Lower leg skin (tissue), 4 donors: Measurements from ENCODE around the gene DUOXA1. TPM values are rescaled to one million over a fixed set of nuclear protein-coding genes. Genes with fewer than 3 reads are reported as not detected.

Source experiments
- DNase-seq, 2 donors: peaks; one replicate each; pipeline ENCODE4 v3.0.0-alpha.2; 2019; ENCODE audit warnings: low spot score in 2 of 2
- H3K4me3 ChIP-seq: fragments of 200-600 bp; sonication (generic); 2 replicates; pipeline ENCODE4 v1.5.1; 2017; ENCODE audit warnings: mild to moderate bottlenecking, low read depth; ENCODE audit not compliant: poor library complexity, severe bottlenecking
- POLR2A ChIP-seq, 2 donors: fragments of 450-650 bp; IDR thresholded peaks; one replicate each; pipeline ENCODE4 v1.6.1; 2016 to 2017; ENCODE audit warnings: antibody characterized with exemption in 2 of 2, mild to moderate bottlenecking in 1 of 2, moderate library complexity in 1 of 2
- WGBS, 2 donors: methylation state at CpG; one replicate each; pipeline ENCODE4 v1.1.5; 2018; 5-methylcytosine and 5-hydroxymethylcytosine counted together
- intact Hi-C: fragments of 100-400 bp; cut with DNase I; formaldehyde crosslinking; loops from one replicate; pipeline ENCODE4 v1.15.0; 2023; ENCODE audit warnings: low total_unique reads
- total RNA-seq, 4 donors: library from RNA; depleted of rRNA; stranded (reverse); fragments of >200 nt; gene quantifications; one replicate each; pipeline ENCODE4 v1.1.0, GENCODE V29; 2016
- TF ChIP-seq, protein P1 (sequence below), 3 donors: fragments of 450-650 bp; IDR thresholded peaks; one replicate each; pipeline ENCODE4 v1.5.1; 2016; ENCODE audit warnings: antibody characterized with exemption in 3 of 3, mild to moderate bottlenecking in 3 of 3, moderate library complexity in 2 of 3

DUOXA1 gene
- total RNA-seq, 4 donors from 2014 or later: 58.1 to 112 (median 99.0) TPM

DNA sequence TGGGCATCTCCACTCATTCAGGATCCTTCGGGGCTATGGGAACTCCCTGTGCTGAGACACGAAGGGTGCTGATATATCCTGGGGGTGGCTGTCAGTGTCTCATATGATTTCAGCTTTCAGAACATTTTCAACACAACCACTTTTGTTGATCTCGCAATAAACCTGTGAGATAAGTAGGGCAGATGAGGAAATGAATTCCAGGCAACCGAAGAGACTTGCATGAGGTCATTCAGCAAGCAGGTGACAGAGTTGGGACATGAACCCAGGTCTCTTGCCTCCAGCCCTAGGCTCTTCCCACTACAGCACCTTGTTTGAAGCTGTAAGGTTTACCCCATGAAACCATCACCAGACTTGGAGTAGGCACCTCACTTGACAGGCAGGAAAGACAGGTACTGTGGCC is 16.7 kb upstream of the DUOXA1 start:
- no peak for DNase-seq
- WGBS, 2 donors: 51 to 65% methylated on average over 4 of the region's 4 CpGs
- no peak for TF ChIP-seq POLR2A (IDR thresholded peaks at IDR 0.05)
- TF ChIP-seq, protein P1, sequence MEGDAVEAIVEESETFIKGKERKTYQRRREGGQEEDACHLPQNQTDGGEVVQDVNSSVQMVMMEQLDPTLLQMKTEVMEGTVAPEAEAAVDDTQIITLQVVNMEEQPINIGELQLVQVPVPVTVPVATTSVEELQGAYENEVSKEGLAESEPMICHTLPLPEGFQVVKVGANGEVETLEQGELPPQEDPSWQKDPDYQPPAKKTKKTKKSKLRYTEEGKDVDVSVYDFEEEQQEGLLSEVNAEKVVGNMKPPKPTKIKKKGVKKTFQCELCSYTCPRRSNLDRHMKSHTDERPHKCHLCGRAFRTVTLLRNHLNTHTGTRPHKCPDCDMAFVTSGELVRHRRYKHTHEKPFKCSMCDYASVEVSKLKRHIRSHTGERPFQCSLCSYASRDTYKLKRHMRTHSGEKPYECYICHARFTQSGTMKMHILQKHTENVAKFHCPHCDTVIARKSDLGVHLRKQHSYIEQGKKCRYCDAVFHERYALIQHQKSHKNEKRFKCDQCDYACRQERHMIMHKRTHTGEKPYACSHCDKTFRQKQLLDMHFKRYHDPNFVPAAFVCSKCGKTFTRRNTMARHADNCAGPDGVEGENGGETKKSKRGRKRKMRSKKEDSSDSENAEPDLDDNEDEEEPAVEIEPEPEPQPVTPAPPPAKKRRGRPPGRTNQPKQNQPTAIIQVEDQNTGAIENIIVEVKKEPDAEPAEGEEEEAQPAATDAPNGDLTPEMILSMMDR (IDR thresholded peaks at IDR 0.05): no peak
- no peak overlapping the region for H3K4me3 ChIP-seq
- intact Hi-C loops: no loop called here

DNA sequence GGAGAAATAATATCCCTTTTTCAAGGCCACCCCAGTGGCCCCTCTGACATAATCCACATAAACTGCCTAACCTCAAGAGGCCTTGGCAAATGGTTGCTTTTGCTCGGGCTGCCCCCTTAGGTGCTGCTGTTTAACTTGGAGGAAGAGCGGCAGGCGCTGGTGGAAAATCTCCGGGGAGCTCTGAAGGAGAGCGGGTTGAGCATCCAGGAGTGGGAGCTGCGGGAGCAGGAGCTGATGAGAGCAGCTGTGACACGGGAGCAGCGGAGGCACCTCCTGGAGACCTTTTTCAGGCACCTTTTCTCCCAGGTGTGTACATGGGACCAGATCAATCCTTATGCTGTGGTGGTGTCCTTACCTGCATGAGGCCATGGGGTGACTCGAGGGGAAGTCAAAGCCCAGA is 15.1 kb upstream of the DUOXA1 start:
- H3K4me3 ChIP-seq: no peak overlapping the region
- TF ChIP-seq, protein P1 (IDR thresholded peaks at IDR 0.05): no peak
- TF ChIP-seq POLR2A (IDR thresholded peaks at IDR 0.05): no peak

DNA sequence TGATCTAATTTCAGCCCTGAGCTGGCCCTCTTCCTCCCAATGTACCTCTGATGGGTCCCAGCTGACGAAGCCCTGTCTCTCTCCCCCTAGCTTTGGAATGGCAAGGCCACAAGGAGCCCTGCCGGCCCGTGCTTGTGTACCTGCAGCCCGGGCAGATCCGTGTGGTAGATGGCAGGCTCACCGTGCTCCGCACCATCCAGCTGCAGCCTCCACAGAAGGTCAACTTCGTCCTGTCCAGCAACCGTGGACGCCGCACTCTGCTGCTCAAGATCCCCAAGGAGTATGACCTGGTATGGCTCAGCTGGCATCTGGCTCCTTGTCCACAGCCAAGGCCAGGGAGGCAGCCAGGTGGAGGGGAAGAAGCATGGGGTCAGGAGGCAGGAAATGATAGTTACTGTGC is 14.3 kb upstream of the DUOXA1 start:
- no peak for DNase-seq
- intact Hi-C loops: no loop called here
- H3K4me3 ChIP-seq: no peak overlapping the region
- whole genome bisulfite sequencing, 2 donors: 91 to 92% methylated on average over 7 to 11 of the region's 11 CpGs
- TF ChIP-seq, protein P1 (IDR thresholded peaks at IDR 0.05): no peak
- TF ChIP-seq POLR2A (IDR thresholded peaks at IDR 0.05): no peak

More for the DNA sequence above, 15.1 kb upstream of the DUOXA1 start:
- no peak for DNase-seq
- intact Hi-C loops: no loop called here
- WGBS, 2 donors: 87 to 89% methylated on average over 9 of the region's 9 CpGs

DNA sequence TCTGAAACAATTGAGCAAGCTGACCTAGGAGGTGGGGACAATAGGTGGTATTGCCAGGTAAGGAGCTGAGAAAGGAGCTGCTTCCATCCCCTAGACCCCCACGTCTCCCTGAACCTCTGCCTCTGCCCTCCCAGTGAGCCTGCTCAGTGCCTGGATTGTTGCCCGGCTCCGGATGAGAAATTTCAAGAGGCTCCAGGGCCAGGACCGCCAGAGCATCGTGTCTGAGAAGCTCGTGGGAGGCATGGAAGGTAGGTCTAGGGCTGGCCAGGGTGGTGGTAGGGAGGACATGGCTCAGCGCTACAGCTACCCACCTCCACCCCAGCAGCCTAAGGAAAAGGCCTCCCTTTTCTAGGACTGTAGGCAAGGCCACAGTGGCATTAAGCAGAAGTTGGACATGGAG is 13.4 kb upstream of the DUOXA1 start:
- TF ChIP-seq, protein P1 (IDR thresholded peaks at IDR 0.05): no peak
- TF ChIP-seq POLR2A (IDR thresholded peaks at IDR 0.05): no peak
- intact Hi-C loops: no loop called here
- H3K4me3 ChIP-seq: no peak overlapping the region
- 87 to 90% methylated on average over 7 of the region's 7 CpGs for WGBS, 2 donors
- DNase-seq: no peak

DNA sequence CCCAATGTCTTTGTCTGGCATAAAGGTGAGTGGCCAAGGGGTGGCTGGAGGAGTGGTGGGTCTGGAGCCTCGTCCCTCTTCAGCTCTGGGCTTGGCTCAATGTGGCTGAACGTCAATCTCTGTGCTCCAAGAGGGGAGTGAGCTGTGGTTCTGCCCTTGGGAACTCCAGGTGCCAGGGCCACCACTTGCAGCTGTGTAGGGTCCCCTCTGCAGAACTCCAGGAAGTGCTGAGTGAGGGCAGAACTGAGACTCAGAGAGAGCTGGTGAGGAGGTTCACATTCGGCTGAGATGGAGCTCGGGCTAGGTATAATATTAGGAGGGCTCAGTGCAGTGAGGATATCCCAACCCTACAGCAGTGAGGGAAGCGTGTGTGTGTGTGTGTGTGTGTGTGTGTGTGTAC is 11.7 kb upstream of the DUOXA1 start:
- no peak for DNase-seq
- no peak overlapping the region for H3K4me3 ChIP-seq
- TF ChIP-seq, protein P1 (IDR thresholded peaks at IDR 0.05): no peak
- TF ChIP-seq POLR2A (IDR thresholded peaks at IDR 0.05): no peak
- 77 to 81% methylated on average over 5 of the region's 5 CpGs for WGBS, 2 donors
- intact Hi-C loops: no loop called here

DNA sequence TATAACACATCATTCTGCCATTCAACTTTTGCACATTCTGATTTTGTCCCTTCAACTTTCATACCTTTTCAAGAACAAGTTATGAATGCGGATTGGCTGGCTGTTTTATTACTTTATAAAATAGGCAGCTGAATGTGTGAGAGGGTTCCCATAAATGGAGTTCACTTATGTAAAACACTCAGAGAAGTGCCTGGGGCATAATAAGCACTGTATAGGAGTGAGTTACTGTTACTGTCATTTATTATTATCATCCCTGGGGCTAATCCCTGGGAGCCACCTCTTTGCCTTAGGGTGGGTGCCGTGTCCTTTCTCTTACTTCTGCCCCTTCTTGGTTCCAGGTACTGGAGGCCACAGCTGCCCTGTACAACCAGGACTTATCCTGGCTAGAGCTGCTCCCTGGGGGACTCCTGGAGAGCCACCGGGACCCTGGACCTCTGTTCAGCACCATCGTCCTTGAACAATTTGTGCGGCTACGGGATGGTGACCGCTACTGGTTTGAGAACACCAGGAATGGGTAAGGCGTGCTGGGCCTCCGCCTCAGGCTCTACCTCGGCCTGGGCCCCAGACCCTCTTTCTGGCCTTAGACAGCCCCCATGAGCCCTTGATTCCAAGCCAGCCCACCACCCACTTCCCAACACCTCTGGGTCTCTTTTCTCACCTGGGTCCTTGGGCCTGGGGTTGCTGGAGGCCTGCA is 11.0 kb upstream of the DUOXA1 start:
- H3K4me3 ChIP-seq: no peak overlapping the region
- WGBS, 2 donors: 96 to 97% methylated on average over 10 of the region's 10 CpGs
- intact Hi-C loops: no loop called here
- TF ChIP-seq POLR2A (IDR thresholded peaks at IDR 0.05): no peak
- TF ChIP-seq, protein P1 (IDR thresholded peaks at IDR 0.05): no peak
- no peak for DNase-seq
